Lung (tissue), 12 donors: ENCODE results near the gene LRRK2. TPM values are rescaled to one million over a fixed set of nuclear protein-coding genes. Genes with fewer than 3 reads are reported as not detected.

Source experiments
- ATAC-seq: fragments of 200-7000 bp; cut with Tn5 transposase; one replicate; pipeline ENCODE4 v1.9.1; 2020; ENCODE audit warnings: moderate number of reproducible peaks; ENCODE audit not compliant: insufficient read depth, low FRiP score
- DNase-seq, 3 donors: peaks; one replicate each; pipeline ENCODE4 v3.0.0-alpha.2; 2013 to 2017
- H3K27ac ChIP-seq, 2 donors: one replicate each; pipeline ENCODE4 v1.5.1; 2013; ENCODE audit warnings: mild to moderate bottlenecking in 2 of 2, moderate library complexity in 2 of 2, control low read depth in 1 of 2, inconsistent platforms in 1 of 2, low read depth in 1 of 2, low read length in 1 of 2
- H3K27me3 ChIP-seq, 3 donors: one replicate each; pipeline ENCODE4 v1.5.1; 2013; ENCODE audit warnings: low read length in 2 of 3; ENCODE audit not compliant: control insufficient read depth in 3 of 3, insufficient read depth in 3 of 3
- H3K36me3 ChIP-seq, 4 donors: one replicate each; pipeline ENCODE4 v1.5.1; 2013; ENCODE audit warnings: low read length in 4 of 4, mild to moderate bottlenecking in 1 of 4, moderate library complexity in 1 of 4; ENCODE audit not compliant: control insufficient read depth in 4 of 4, insufficient read depth in 4 of 4
- H3K4me1 ChIP-seq, 5 donors: one replicate each; pipeline ENCODE4 v1.5.1; 2013; ENCODE audit warnings: low read length in 5 of 5, mild to moderate bottlenecking in 2 of 5, moderate library complexity in 1 of 5; ENCODE audit not compliant: control insufficient read depth in 5 of 5, insufficient read depth in 5 of 5
- H3K4me3 ChIP-seq: one replicate; pipeline ENCODE4 v1.5.1; 2013; ENCODE audit warnings: mild to moderate bottlenecking, control low read depth, moderate library complexity
- H3K9ac ChIP-seq, 2 donors: one replicate each; pipeline ENCODE4 v1.5.1; 2013; ENCODE audit warnings: low read length in 2 of 2, control low read depth in 1 of 2; ENCODE audit not compliant: insufficient read depth in 1 of 2
- H3K9me3 ChIP-seq, 4 donors: one replicate each; pipeline ENCODE4 v1.5.1; 2013; ENCODE audit warnings: low read length in 3 of 4, mild to moderate bottlenecking in 1 of 4, moderate library complexity in 1 of 4; ENCODE audit not compliant: control insufficient read depth in 4 of 4, insufficient read depth in 3 of 4
- CTCF ChIP-seq: IDR thresholded peaks from 2 replicates; pipeline ENCODE4 v1.5.1; 2012; ENCODE audit warnings: mild to moderate bottlenecking; ENCODE audit errors: control extremely low read depth, extremely low read depth
- WGBS, 2 donors: extraction: QIAGEN DNeasy Blood & Tissue Kit; methylation state at CpG; one replicate each; pipeline ENCODE4 v1.1.7; 2013; 5-methylcytosine and 5-hydroxymethylcytosine counted together
- polyA plus RNA-seq, 2 donors: library from polyadenylated mRNA; stranded (reverse); fragments of 200-250 nt; gene quantifications; one replicate each; pipeline ENCODE4 v1.2.1, GENCODE V29; 2013
- total RNA-seq, 2 donors: library from RNA; depleted of rRNA in 1 of 2; stranded (reverse); fragments of >200 nt in 1 of 2; gene quantifications; one replicate each; pipeline ENCODE4 v1.2.1, GENCODE V29; 2014 to 2021
- donor health status: control.
- donor health status: control.
- donor health status: Bipolar disorder and iron deficiency.
- donor health status: healthy.
- donor health status: DM: yes; HTN: yes; CAD: no.

The LRRK2 gene
- total and polyA plus RNA-seq, 4 donors, result 74.3 to 276 (median 193) TPM

- Histone ChIP-seq H3K9ac (no peak overlapping the region), H3K4me3 (no peak overlapping the region), H3K9me3 (no peaks in the 10 kb centered on the region), H3K4me1 (no peaks in the 10 kb centered on the region), H3K27ac (no peak overlapping the region), H3K36me3 (peaks cover 0 to 7% (median 3%) of the 10 kb centered on the region in 4 donors), H3K27me3 (no peaks in the 10 kb centered on the region)
- DNase-seq, result no peak
- WGBS, 2 donors, result 88 to 100% methylated on average over 1 of the region's 1 CpG
- no peak for ATAC-seq
- TF ChIP-seq CTCF, result no peak
These were observed 57.1 kb downstream of the LRRK2 start for GRCh38 chr12:40281791-40282364.

- Histone ChIP-seq H3K9ac (no peak overlapping the region), H3K4me3 (no peak overlapping the region), H3K36me3 (peaks cover 0 to 7% (median 2%) of the 10 kb centered on the region in 4 donors), H3K27ac (no peak overlapping the region), H3K9me3 (no peaks in the 10 kb centered on the region), H3K27me3 (no peaks in the 10 kb centered on the region), H3K4me1 (no peaks in the 10 kb centered on the region)
- DNase-seq, result no peak
- no peak for TF ChIP-seq CTCF
- ATAC-seq, result no peak
These were observed 61.8 kb downstream of the LRRK2 start for GRCh38 chr12:40286583-40286982.

GRCh38 chr12:40287369-40287975, 62.7 kb downstream of the LRRK2 start:
- Histone ChIP-seq H3K27me3 (no peaks in the 10 kb centered on the region), H3K9me3 (no peaks in the 10 kb centered on the region), H3K4me3 (no peak overlapping the region), H3K4me1 (no peaks in the 10 kb centered on the region), H3K27ac (no peak overlapping the region), H3K9ac (no peak overlapping the region), H3K36me3 (peaks cover 0 to 6% (median 2%) of the 10 kb centered on the region in 4 donors)
- DNase-seq (no peak), ATAC-seq (no peak)
- no peak for TF ChIP-seq CTCF
- 89 to 95% methylated on average over 7 of the region's 7 CpGs for WGBS, 2 donors
